Central memory CD8-positive, alpha-beta T cell (primary cell): ENCODE results near the gene ZNF723.
A peak's percentile ranks its signal among the peaks of the same experiment; 100 is the strongest.
"Not testable (repeated sequence)": the region's sequence is repeated elsewhere in the genome, so short reads cannot be mapped to it uniquely, and the experiment has no call there.

Experiments
- ATAC-seq: fragments of 150-1000 bp; cut with Tn5 transposase; replicated peaks from 2 replicates; pipeline ENCODE4 v1.10.0; 2022; ENCODE audit warnings: mild to moderate bottlenecking, moderate FRiP score, moderate number of reproducible peaks; ENCODE audit not compliant: poor library complexity, severe bottlenecking; ENCODE audit errors: extremely low read depth
- DNase-seq, 2 donors: peaks; one replicate each; pipeline ENCODE4 v3.0.0; 2021; ENCODE audit warnings: low spot score in 2 of 2
- H3K27ac Mint-ChIP-seq: one replicate; pipeline ENCODE4 v1.8.0; 2022; ENCODE audit warnings: low read depth, mild to moderate bottlenecking, moderate library complexity, mixed read lengths
- H3K27me3 Mint-ChIP-seq: one replicate; pipeline ENCODE4 v1.8.0; 2022; ENCODE audit warnings: mixed read lengths
- H3K36me3 Mint-ChIP-seq: one replicate; pipeline ENCODE4 v1.8.0; 2022; ENCODE audit warnings: mild to moderate bottlenecking, moderate library complexity, mixed read lengths; ENCODE audit not compliant: insufficient read depth
- H3K4me1 Mint-ChIP-seq: one replicate; pipeline ENCODE4 v1.8.0; 2022; ENCODE audit warnings: mixed read lengths
- H3K4me3 Mint-ChIP-seq: one replicate; pipeline ENCODE4 v1.8.0; 2022; ENCODE audit warnings: mild to moderate bottlenecking, moderate library complexity, mixed read lengths
- H3K9me3 Mint-ChIP-seq: one replicate; pipeline ENCODE4 v1.8.0; 2022; ENCODE audit warnings: mixed read lengths

ZNF723 gene

DNA sequence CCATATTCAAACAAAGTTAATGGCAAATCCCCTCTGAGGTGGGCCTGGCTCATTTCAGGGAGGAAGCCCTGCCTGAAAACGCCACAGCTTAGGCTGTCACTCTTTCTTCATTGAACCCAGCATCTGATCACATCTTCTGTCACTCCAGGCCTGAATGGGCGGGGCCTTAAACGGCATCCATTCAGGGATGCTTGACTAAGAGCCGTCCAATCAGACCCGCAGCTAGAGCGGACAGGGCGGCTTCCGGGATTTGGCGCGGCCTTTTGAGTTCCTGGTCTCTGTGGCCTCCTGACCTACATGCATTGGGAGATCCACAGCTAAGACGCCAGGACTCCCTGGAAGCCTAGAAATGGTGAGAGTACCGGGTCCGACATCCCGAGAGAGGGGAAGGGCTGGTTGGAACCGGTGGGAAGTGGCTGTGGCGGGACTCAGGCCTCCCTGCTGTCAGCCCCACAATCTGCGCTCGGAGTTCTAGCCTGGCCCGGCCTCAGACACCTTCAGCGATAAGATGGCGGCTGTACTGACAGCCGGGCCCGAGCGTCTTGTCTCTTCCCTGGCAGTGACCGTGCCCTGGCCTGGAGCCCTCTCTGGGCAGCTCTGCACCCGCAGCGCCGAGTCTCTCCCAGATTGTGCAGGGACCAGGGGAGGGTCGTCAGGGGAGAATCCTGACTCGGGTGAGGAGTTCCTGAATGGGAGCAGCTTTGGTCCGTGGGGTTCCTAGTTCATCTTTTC, at the start of gene ZNF723:
TSS of gene ZNF723 (plus strand) at position 261 of the 732 bp plus-strand sequence. CDS start at position 350, 89 bp downstream.
- H3K27ac Mint-ChIP-seq, result no peak within 1 kb of the TSS
- H3K36me3 Mint-ChIP-seq, result no peaks in the 10 kb centered on the region
- no peaks in the 10 kb centered on the region for H3K27me3 Mint-ChIP-seq
- no peak for ATAC-seq
- H3K9me3 Mint-ChIP-seq, result no peaks in the 10 kb centered on the region
- DNase-seq, result no peak
- H3K4me1 Mint-ChIP-seq, result no peaks in the 10 kb centered on the region
- H3K4me3 Mint-ChIP-seq, result no peak within 1 kb of the TSS

GRCh38 chr19:22783651-22784410, 48.3 kb upstream of the ZNF723 start, which contains the start of gene ZNF99:
TSS of gene ZNF99 (minus strand) at chr19:22784151. CDS start at chr19:22784016, 135 bp downstream.
- DNase-seq (no peak), ATAC-seq (no peak)
- Mint-ChIP-seq H3K4me3 (peak within 1 kb of the TSS; percentile 45), H3K4me1 (no peaks in the 10 kb centered on the region), H3K9me3 (peaks cover 11% of the 10 kb centered on the region), H3K27ac (no peak within 1 kb of the TSS), H3K27me3 (no peaks in the 10 kb centered on the region), H3K36me3 (peaks cover 2% of the 10 kb centered on the region)

DNA sequence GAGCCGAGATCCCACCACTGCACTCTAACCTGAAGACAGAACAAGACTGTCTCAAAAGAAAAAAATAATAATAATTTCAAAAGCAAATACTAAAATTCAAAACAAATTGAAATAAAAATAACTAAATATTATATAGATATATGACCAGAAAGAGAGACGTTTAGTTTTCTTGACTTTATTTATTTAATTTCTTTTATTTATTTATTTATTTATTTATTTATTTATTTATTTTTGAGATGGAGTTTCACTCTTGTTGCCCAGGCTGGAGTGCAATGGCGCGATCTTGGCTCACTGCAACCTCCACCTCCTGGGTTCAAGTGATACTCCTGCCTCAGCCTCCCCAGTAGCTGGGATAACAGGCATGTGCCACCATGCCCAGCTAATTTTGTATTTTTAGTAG, 39.2 kb upstream of the ZNF723 start:
- peaks cover 30% of the 10 kb centered on the region for H3K9me3 Mint-ChIP-seq
- not testable (repeated sequence) for H3K4me1 Mint-ChIP-seq, H3K36me3 Mint-ChIP-seq, ATAC-seq, DNase-seq, H3K27me3 Mint-ChIP-seq, H3K27ac Mint-ChIP-seq, H3K4me3 Mint-ChIP-seq

DNA sequence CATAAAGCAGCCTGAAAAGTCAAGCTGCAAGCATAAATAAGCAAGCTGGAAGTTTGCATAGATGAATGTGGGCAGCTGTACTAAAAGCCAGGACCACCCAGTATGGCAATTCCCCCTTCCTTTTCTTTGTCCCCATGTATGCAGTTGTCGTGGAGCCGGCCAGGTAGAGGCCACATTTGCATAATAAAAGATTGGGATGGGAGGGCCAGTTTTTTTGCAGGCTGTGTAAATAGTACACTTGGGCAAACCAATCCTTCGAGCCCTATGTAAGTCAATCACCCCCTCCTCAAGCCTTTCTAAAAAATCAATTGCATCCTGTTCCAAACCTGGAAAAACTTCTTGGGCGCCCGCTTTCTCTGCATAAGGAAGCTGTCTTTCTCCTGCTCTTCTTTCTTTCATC, 35.1 kb upstream of the ZNF723 start:
- DNase-seq (no peak), ATAC-seq (no peak)
- Mint-ChIP-seq H3K36me3 (no peaks in the 10 kb centered on the region), H3K27ac (no peak overlapping the region), H3K9me3 (peaks cover 43% of the 10 kb centered on the region), H3K4me3 (no peak overlapping the region), H3K27me3 (no peaks in the 10 kb centered on the region), H3K4me1 (no peaks in the 10 kb centered on the region)

- ATAC-seq, result no peak
- Mint-ChIP-seq H3K4me3 (no peak overlapping the region), H3K27ac (no peak overlapping the region), H3K9me3 (peaks cover 16% of the 10 kb centered on the region), H3K4me1 (no peaks in the 10 kb centered on the region), H3K36me3 (peaks cover 1% of the 10 kb centered on the region), H3K27me3 (no peaks in the 10 kb centered on the region)
- no peak for DNase-seq
Measured at GRCh38 chr19:22806418-22806817, 25.7 kb upstream of the ZNF723 start.

GRCh38 chr19:22807061-22807835, 24.8 kb upstream of the ZNF723 start:
- DNase-seq, result no peak
- H3K9me3 Mint-ChIP-seq, result peaks cover 19% of the 10 kb centered on the region
- H3K36me3 Mint-ChIP-seq, result peaks cover 1% of the 10 kb centered on the region
- H3K27me3 Mint-ChIP-seq, result no peaks in the 10 kb centered on the region
- no peak overlapping the region for H3K27ac Mint-ChIP-seq
- H3K4me3 Mint-ChIP-seq, result no peak overlapping the region
- no peaks in the 10 kb centered on the region for H3K4me1 Mint-ChIP-seq
- ATAC-seq, result no peak

- H3K27ac Mint-ChIP-seq, result no peak overlapping the region
- H3K36me3 Mint-ChIP-seq, result no peaks in the 10 kb centered on the region
- no peak overlapping the region for H3K4me3 Mint-ChIP-seq
- no peaks in the 10 kb centered on the region for H3K27me3 Mint-ChIP-seq
- peaks cover 38% of the 10 kb centered on the region for H3K9me3 Mint-ChIP-seq
- H3K4me1 Mint-ChIP-seq, result no peaks in the 10 kb centered on the region
- ATAC-seq (no peak), DNase-seq (no peak)
Measured at GRCh38 chr19:22814124-22814523, 18.0 kb upstream of the ZNF723 start.

DNA sequence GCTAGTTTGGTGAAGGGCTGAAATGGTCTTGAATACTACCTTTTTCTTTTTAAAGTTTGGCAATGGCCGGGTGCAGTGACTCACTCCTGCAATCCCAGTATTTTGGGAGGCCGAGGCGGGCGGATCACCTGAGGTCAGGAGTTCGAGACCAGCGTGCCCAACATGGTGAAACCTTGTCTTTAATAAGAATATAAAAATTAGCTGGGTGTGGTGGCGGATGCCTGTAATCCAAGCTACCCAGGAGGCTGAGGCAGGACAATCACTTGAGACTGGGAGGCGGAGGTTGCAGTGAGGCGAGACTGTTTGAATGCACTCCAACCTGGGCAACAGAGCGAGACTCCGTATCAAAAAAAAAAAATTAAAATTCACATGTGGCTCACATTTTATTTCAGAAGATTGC, 880 bp upstream of the ZNF723 start:
- H3K9me3 Mint-ChIP-seq, result peaks cover 1% of the 10 kb centered on the region
- H3K27ac Mint-ChIP-seq, result no peak overlapping the region
- H3K27me3 Mint-ChIP-seq, result no peaks in the 10 kb centered on the region
- no peaks in the 10 kb centered on the region for H3K4me1 Mint-ChIP-seq
- DNase-seq (no peak), ATAC-seq (no peak)
- H3K36me3 Mint-ChIP-seq, result no peaks in the 10 kb centered on the region
- no peak overlapping the region for H3K4me3 Mint-ChIP-seq

DNA sequence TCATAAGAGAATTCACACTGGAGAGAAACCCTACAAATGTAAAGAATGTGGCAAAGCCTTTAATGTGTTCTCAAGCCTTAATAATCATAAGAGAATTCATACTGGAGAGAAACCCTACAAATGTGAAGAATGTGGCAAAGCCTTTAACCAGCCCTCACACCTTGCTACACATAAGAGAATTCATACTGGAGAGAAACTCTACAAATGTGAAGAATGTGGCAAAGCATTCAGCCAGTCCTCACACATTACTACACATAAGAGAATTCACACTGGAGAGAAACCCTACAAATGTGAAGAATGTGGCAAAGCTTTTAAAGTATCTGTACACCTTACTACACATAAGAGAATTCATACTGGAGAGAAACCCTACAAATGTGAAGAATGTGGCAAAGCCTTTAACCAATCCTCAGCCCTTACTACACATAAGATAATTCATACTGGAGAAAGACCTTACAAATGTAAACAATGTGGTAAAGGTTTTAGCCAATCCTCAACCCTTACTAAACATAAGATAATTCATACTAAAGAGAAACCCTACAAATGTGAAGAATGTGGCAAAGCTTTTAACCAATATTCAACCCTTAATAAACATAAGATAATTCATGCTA, 25.7 kb downstream of the ZNF723 start:
- H3K4me3 Mint-ChIP-seq, H3K27ac Mint-ChIP-seq, H3K4me1 Mint-ChIP-seq, ATAC-seq, H3K27me3 Mint-ChIP-seq, H3K36me3 Mint-ChIP-seq, DNase-seq: not testable (repeated sequence)
- H3K9me3 Mint-ChIP-seq, result peaks cover 22% of the 10 kb centered on the region

DNA sequence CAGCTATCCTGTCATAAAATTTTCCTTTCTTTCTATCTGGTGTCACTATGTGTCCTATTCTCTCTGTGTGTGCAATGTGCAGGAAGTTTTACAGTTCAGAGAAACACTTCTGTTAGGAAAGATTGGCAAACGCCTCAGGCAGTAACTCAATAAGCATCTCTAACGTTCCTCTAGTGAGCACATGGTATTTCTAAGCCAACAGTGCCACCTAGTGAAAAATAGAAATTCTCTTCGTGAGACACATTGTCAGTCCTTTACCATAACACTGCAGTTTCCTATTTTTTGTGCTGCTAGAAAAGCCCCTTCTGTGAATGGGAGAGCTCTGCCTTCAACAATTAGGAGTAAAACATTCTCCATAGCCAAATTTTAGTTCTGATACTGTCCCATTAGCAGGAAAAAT, 50.7 kb downstream of the ZNF723 start:
- Mint-ChIP-seq H3K36me3 (no peaks in the 10 kb centered on the region), H3K4me1 (no peaks in the 10 kb centered on the region), H3K9me3 (peaks cover 11% of the 10 kb centered on the region), H3K27me3 (no peaks in the 10 kb centered on the region), H3K4me3 (no peak overlapping the region), H3K27ac (no peak overlapping the region)
- ATAC-seq (no peak), DNase-seq (no peak)

- peaks cover 22% of the 10 kb centered on the region for H3K9me3 Mint-ChIP-seq
- H3K4me3 Mint-ChIP-seq, result no peak overlapping the region
- no peak for ATAC-seq
- no peaks in the 10 kb centered on the region for H3K27me3 Mint-ChIP-seq
- no peak for DNase-seq
- no peak overlapping the region for H3K27ac Mint-ChIP-seq
- peaks cover 2% of the 10 kb centered on the region for H3K36me3 Mint-ChIP-seq
- no peaks in the 10 kb centered on the region for H3K4me1 Mint-ChIP-seq
Measured at GRCh38 chr19:22893855-22894270, 61.8 kb downstream of the ZNF723 start.

DNA sequence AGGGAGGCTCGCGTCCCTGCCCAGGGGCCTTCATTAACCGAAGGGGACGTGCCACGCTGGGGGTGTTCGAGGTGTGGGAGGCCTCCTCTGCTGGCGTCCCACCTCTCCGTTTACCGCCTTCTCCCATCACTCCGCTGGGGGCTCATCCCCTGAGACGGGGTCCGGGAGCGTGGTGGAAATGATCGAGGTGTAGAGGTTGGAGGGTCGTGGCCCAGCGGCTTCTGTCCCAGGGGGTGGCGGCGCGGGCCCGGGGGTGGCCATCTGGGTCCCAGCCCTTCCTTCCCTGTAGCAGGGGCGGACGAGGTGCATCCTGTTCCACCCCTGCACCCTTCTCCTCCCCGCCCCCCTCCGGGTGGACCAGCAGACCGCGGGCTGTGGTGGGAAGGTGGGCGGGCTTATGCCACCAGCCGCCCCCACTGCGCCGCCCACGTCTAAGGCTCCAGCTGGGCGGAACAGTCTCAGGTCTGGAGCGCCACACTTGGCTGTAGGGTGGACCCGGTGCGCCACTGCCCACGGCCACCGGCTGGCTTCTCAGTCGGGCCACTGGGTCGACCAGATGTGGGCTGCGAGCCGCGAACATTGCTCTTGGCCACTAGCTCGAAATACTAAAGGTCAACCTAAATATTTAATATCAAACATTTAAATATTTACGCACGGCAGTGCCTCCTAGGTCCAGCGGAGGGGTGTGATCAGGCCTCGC, 69.5 kb downstream of the ZNF723 start:
- Mint-ChIP-seq H3K27me3 (no peaks in the 10 kb centered on the region), H3K36me3 (peaks cover 2% of the 10 kb centered on the region), H3K9me3 (peaks cover 20% of the 10 kb centered on the region), H3K4me3 (no peak overlapping the region), H3K27ac (no peak overlapping the region), H3K4me1 (no peaks in the 10 kb centered on the region)
- ATAC-seq, result no peak
- DNase-seq, result no peak
